ENCODE measurements around the gene PYHIN1.

GRCh38 chr1:158984386-158984785 lies 53.0 kb downstream of the PYHIN1 start:
- no peak for TF ChIP-seq CTCF (IDR thresholded peaks at IDR 0.05; ENCODE audit: low read depth, low read length)
- TF ChIP-seq MAX (IDR thresholded peaks at IDR 0.05; ENCODE audit: low read depth, low read length), result no peak
- no peak for TF ChIP-seq MYC (IDR thresholded peaks at IDR 0.05; ENCODE audit: low read depth, low read length)
- TF ChIP-seq POLR2A (IDR thresholded peaks at IDR 0.05; ENCODE audit: extremely low read depth, insufficient read length), result no peak

All from NB4 (cell line).